ENCODE results near the gene KYAT1.

DNA sequence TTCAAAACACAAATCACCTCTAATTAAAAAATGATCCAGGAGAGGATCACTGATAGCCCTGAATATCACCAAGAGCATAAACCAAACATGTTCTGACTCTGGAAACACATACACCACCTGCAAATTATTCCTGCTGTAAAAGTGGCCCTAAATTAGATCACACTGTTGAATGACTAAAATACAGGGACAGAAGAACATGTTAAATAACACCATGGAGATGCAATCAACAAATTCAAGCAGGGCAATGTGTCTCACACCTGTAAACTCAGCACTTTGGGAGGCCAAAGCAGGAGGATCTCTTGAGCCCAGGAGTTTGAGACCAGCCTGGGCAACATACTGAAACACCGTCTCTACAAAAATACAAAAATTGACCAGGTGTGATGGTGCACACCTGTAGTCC is 33.9 kb downstream of the KYAT1 start:
- TF ChIP-seq, protein P1, sequence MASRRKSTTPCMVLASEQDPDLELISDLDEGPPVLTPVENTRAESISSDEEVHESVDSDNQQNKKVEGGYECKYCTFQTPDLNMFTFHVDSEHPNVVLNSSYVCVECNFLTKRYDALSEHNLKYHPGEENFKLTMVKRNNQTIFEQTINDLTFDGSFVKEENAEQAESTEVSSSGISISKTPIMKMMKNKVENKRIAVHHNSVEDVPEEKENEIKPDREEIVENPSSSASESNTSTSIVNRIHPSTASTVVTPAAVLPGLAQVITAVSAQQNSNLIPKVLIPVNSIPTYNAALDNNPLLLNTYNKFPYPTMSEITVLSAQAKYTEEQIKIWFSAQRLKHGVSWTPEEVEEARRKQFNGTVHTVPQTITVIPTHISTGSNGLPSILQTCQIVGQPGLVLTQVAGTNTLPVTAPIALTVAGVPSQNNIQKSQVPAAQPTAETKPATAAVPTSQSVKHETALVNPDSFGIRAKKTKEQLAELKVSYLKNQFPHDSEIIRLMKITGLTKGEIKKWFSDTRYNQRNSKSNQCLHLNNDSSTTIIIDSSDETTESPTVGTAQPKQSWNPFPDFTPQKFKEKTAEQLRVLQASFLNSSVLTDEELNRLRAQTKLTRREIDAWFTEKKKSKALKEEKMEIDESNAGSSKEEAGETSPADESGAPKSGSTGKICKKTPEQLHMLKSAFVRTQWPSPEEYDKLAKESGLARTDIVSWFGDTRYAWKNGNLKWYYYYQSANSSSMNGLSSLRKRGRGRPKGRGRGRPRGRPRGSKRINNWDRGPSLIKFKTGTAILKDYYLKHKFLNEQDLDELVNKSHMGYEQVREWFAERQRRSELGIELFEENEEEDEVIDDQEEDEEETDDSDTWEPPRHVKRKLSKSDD (CRISPR knock-in tag; IDR thresholded peaks at IDR 0.05; ENCODE audit: low read depth): no peak
- TF ChIP-seq AGO2 (optimal IDR thresholded peaks at IDR 0.05; ENCODE audit: low read depth, low read length) (no peak), RAD21 (CRISPR knock-in tag; IDR thresholded peaks at IDR 0.05) (no peak), TCF7L2 (IDR thresholded peaks at IDR 0.05; ENCODE audit: low read depth, low read length) (no peak), EZH2 (conservative IDR thresholded peaks at IDR 0.05; ENCODE audit: low read depth, low read length) (no peak), EP300 (IDR thresholded peaks at IDR 0.05; ENCODE audit: low read depth in 2 of 2, low read length in 2 of 2) (no peak), EP300 (CRISPR knock-in tag; IDR thresholded peaks at IDR 0.05; ENCODE audit: borderline replicate concordance) (no peak), MAFK (conservative IDR thresholded peaks at IDR 0.05 in 1 of 2, IDR thresholded peaks at IDR 0.05 in 1 of 2; ENCODE audit: low read length in 2 of 2) (no peak)
- TF ChIP-seq, protein P2, sequence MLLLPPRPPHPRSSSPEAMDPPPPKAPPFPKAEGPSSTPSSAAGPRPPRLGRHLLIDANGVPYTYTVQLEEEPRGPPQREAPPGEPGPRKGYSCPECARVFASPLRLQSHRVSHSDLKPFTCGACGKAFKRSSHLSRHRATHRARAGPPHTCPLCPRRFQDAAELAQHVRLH (CRISPR knock-in tag; IDR thresholded peaks at IDR 0.05; ENCODE audit: borderline replicate concordance, low read depth): no peak
- TF ChIP-seq, protein P3, sequence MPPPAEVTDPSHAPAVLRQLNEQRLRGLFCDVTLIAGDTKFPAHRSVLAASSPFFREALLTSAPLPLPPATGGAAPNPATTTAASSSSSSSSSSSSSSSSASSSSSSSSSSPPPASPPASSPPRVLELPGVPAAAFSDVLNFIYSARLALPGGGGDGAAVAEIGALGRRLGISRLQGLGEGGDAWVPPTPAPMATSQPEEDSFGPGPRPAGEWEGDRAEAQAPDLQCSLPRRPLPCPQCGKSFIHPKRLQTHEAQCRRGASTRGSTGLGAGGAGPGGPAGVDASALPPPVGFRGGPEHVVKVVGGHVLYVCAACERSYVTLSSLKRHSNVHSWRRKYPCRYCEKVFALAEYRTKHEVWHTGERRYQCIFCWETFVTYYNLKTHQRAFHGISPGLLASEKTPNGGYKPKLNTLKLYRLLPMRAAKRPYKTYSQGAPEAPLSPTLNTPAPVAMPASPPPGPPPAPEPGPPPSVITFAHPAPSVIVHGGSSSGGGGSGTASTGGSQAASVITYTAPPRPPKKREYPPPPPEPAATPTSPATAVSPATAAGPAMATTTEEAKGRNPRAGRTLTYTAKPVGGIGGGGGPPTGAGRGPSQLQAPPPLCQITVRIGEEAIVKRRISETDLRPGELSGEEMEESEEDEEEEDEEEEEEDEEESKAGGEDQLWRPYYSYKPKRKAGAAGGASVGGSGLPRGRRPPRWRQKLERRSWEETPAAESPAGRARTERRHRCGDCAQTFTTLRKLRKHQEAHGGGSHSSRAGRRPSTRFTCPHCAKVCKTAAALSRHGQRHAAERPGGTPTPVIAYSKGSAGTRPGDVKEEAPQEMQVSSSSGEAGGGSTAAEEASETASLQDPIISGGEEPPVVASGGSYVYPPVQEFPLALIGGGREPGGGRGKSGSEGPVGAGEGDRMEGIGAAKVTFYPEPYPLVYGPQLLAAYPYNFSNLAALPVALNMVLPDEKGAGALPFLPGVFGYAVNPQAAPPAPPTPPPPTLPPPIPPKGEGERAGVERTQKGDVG (CRISPR knock-in tag; IDR thresholded peaks at IDR 0.05; ENCODE audit: borderline replicate concordance): no peak
- TF ChIP-seq, protein P4, sequence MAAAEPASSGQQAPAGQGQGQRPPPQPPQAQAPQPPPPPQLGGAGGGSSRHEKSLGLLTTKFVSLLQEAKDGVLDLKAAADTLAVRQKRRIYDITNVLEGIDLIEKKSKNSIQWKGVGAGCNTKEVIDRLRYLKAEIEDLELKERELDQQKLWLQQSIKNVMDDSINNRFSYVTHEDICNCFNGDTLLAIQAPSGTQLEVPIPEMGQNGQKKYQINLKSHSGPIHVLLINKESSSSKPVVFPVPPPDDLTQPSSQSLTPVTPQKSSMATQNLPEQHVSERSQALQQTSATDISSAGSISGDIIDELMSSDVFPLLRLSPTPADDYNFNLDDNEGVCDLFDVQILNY (CRISPR knock-in tag; conservative IDR thresholded peaks at IDR 0.05): no peak
